ENCODE measurements around the gene ERLEC1.

DNA sequence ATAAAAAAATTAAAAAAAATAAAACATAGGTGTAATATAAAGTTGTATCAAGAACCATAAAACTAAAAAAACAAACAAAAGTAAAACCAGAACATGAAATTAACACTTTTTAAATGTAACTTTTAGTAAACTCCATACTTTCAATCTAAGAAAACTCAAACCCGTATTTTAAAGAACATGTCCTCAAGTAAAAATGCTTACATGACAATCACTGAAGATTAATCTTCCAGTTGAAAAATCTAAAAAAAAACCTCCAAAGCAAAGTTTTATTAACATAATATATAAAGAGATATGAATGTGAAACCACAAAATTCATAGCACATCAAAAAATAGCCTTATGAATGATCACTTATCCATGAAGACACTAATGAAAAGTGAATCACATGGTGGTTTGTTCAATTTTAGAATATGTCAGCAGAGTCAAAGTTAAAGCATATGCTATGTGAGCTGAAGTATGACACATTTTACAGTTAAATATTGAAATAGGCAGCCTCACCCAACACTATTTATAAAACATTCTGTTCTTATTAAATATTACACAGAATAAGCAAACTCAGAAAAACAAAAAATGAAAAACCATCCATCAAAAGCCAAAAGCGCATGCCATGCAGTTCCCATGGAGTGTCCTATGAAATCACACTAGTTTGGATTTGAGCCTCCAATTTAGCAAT is 42.3 kb upstream of the ERLEC1 start:
- TF ChIP-seq, protein P1, sequence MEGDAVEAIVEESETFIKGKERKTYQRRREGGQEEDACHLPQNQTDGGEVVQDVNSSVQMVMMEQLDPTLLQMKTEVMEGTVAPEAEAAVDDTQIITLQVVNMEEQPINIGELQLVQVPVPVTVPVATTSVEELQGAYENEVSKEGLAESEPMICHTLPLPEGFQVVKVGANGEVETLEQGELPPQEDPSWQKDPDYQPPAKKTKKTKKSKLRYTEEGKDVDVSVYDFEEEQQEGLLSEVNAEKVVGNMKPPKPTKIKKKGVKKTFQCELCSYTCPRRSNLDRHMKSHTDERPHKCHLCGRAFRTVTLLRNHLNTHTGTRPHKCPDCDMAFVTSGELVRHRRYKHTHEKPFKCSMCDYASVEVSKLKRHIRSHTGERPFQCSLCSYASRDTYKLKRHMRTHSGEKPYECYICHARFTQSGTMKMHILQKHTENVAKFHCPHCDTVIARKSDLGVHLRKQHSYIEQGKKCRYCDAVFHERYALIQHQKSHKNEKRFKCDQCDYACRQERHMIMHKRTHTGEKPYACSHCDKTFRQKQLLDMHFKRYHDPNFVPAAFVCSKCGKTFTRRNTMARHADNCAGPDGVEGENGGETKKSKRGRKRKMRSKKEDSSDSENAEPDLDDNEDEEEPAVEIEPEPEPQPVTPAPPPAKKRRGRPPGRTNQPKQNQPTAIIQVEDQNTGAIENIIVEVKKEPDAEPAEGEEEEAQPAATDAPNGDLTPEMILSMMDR (conservative IDR thresholded peaks at IDR 0.05) = no peak
- TF ChIP-seq EZH2 (IDR thresholded peaks at IDR 0.05; ENCODE audit: low read depth) = no peak

All from PC-9 (cell line).